Cardiac muscle cell (in vitro differentiated cells and primary cell): ENCODE measurements around the gene NKX6-2. TPM values are rescaled to one million over a fixed set of nuclear protein-coding genes. Genes with fewer than 3 reads are reported as not detected.

Experiments used
- DNase-seq, 2 donors: peaks; one replicate each; pipeline versions ENCODE4 v3.0.0 to v3.0.0-alpha.2; 2010 to 2017; ENCODE audit warnings: low read depth in 1 of 2, low spot score in 1 of 2
- H3K27ac ChIP-seq: fragments of 200-600 bp; sonication (generic); 2 replicates; pipeline ENCODE4 v1.5.1; 2016
- H3K27me3 ChIP-seq: fragments of 200-600 bp; sonication (generic); 2 replicates; pipeline ENCODE4 v1.6.0; 2016; ENCODE audit warnings: control low read depth
- H3K36me3 ChIP-seq: fragments of 200-600 bp; sonication (generic); 2 replicates; pipeline ENCODE4 v1.5.1; 2016; ENCODE audit warnings: control low read depth
- H3K4me1 ChIP-seq: fragments of 200-600 bp; sonication (generic); 2 replicates; pipeline ENCODE4 v1.8.1; 2017; ENCODE audit warnings: low read depth, mild to moderate bottlenecking, mixed run types
- H3K4me3 ChIP-seq: fragments of 200-600 bp; sonication (generic); 2 replicates; pipeline ENCODE4 v1.5.1; 2016; ENCODE audit warnings: mild to moderate bottlenecking
- H3K9me3 ChIP-seq: fragments of 200-600 bp; sonication (generic); 2 replicates; pipeline ENCODE4 v1.5.1; 2017; ENCODE audit warnings: low read depth, mild to moderate bottlenecking, control low read depth
- polyA plus RNA-seq: library from polyadenylated mRNA; unstranded; fragments of >200 nt; fragmentation: Nextera tagmentation; extraction: Ambion mirVana; gene quantifications from 2 replicates; pipeline ENCODE4 v1.2.1, GENCODE V29; 2016
- total RNA-seq: library from RNA; depleted of rRNA; stranded (reverse); fragments of >200 nt; gene quantifications from 2 replicates; pipeline ENCODE4 v1.2.3, GENCODE V29; 2016
- TF ChIP-seq, protein P1 (sequence below): IDR thresholded peaks from 2 replicates; pipeline ENCODE4 v1.5.1; 2012; ENCODE audit warnings: low read depth, mild to moderate bottlenecking, low read length

Gene NKX6-2
- total and polyA plus RNA-seq, 2 experiments from 2014 or later: 0.09 to 15.4 TPM

DNA sequence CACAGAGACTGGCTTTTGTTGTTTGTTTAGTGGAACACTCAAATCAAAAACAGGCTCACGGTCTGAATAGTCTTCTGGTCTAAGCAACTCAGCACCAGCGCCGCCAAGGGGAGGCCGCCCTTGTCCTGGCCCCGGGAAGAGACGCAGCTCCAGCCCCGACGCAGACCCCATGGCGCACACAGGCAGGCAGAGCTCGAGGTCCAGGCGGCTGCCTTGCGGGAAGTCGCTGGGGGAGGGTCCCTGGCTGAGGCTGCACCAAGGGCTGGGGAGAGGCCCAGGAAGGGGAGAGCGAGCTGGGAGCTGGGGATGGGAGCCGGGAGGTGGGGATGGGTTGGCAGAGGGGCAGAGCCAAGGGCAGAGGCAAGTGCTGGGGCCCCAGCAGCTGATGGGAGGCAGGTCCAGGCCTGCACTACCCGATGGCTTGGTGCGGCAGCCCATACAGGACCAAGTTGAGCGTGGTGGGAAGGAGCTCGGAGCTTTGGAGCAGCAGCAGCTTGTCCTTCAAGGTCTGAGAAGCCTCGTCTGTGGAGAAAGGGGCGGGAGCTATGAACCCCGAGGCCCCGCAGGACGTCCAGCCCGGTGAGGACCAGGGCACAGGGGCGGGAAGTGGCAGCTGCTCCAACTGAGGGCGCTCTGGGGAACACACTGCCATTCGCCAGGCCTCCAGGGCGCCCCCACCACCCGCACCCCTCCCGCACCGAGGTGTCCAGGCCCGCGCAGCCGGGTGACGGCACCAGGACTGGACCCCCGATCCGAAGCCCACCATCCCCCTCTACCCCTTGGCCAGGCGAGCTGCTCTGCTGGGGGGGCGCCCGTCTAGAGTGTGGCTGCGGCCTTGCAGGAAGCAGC is 22.7 kb upstream of the NKX6-2 start:
- no peak overlapping the region for H3K27ac ChIP-seq
- TF ChIP-seq, protein P1, sequence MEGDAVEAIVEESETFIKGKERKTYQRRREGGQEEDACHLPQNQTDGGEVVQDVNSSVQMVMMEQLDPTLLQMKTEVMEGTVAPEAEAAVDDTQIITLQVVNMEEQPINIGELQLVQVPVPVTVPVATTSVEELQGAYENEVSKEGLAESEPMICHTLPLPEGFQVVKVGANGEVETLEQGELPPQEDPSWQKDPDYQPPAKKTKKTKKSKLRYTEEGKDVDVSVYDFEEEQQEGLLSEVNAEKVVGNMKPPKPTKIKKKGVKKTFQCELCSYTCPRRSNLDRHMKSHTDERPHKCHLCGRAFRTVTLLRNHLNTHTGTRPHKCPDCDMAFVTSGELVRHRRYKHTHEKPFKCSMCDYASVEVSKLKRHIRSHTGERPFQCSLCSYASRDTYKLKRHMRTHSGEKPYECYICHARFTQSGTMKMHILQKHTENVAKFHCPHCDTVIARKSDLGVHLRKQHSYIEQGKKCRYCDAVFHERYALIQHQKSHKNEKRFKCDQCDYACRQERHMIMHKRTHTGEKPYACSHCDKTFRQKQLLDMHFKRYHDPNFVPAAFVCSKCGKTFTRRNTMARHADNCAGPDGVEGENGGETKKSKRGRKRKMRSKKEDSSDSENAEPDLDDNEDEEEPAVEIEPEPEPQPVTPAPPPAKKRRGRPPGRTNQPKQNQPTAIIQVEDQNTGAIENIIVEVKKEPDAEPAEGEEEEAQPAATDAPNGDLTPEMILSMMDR: no peak
- H3K27me3 ChIP-seq: no peaks in the 10 kb centered on the region
- no peaks in the 10 kb centered on the region for H3K4me1 ChIP-seq
- no peaks in the 10 kb centered on the region for H3K9me3 ChIP-seq
- no peak overlapping the region for H3K4me3 ChIP-seq
- H3K36me3 ChIP-seq: no peaks in the 10 kb centered on the region
- DNase-seq: no peak

- H3K9me3 ChIP-seq: no peaks in the 10 kb centered on the region
- H3K27me3 ChIP-seq: no peaks in the 10 kb centered on the region
- no peak overlapping the region for H3K4me3 ChIP-seq
- no peaks in the 10 kb centered on the region for H3K4me1 ChIP-seq
- TF ChIP-seq, protein P1: no peak
- no peak overlapping the region for H3K27ac ChIP-seq
- no peak for DNase-seq
- no peaks in the 10 kb centered on the region for H3K36me3 ChIP-seq
Observed at GRCh38 chr10:132807621-132808049, 21.7 kb upstream of the NKX6-2 start.

DNA sequence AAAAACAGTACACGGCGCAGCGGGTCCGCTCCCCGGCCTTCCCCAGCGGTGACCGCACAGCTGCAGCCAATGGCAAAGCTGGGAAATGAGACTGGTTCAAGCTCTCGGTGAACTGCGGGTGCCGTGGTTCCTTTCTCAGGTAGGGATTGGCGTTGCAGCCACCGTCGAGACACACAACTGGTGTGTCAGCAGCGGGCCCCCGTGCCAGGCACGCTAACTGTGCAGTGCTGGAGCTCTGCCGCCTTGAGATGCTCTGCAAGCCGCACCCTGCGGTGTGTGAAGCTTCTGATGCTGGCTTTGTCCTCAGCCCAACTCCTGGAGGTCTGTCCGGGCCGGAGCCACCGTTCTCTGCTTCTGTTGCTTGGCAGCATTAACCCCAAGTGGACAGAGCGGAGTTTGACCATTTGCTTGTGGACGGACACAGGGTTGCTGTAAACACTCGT is 20.6 kb upstream of the NKX6-2 start:
- Histone ChIP-seq H3K4me1 (no peaks in the 10 kb centered on the region), H3K9me3 (no peaks in the 10 kb centered on the region), H3K27me3 (no peaks in the 10 kb centered on the region), H3K4me3 (no peak overlapping the region), H3K27ac (no peak overlapping the region), H3K36me3 (no peaks in the 10 kb centered on the region)
- TF ChIP-seq, protein P1: no peak
- DNase-seq: no peak

DNA sequence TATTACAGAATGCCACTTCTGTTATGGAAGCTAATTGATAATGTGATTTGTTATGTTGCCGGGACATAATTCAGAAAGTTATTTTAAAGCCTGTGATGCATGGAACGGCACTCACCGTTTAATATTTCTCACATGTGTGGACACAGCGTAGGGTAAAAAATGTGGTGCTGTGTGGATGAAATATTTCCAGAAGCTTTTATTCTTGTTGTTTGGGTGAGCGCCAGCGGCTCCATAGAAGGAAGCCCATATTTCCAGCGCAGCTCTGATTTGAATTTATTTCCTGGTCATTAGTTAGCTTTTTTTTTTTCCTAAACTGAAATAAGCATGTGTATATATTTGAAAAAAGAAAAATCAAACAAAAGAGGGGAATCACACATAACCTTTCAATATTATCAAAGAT is 20.2 kb upstream of the NKX6-2 start:
- Histone ChIP-seq H3K4me3 (no peak overlapping the region), H3K27ac (no peak overlapping the region), H3K27me3 (no peaks in the 10 kb centered on the region), H3K4me1 (no peaks in the 10 kb centered on the region), H3K9me3 (no peaks in the 10 kb centered on the region), H3K36me3 (no peaks in the 10 kb centered on the region)
- TF ChIP-seq, protein P1: no peak
- no peak for DNase-seq

GRCh38 chr10:132805599-132805998 is 19.7 kb upstream of the NKX6-2 start:
- Histone ChIP-seq H3K4me3 (no peak overlapping the region), H3K9me3 (no peaks in the 10 kb centered on the region), H3K36me3 (no peaks in the 10 kb centered on the region), H3K27me3 (no peaks in the 10 kb centered on the region), H3K4me1 (no peaks in the 10 kb centered on the region), H3K27ac (no peak overlapping the region)
- no peak for DNase-seq
- TF ChIP-seq, protein P1: no peak
